ENCODE data around the gene SRA1. TPM values are rescaled to one million over a fixed set of nuclear protein-coding genes. Genes with fewer than 3 reads are reported as not detected.

The SRA1 gene
- total RNA-seq, 1 experiment from 2014 or later: 37.8 TPM

DNA sequence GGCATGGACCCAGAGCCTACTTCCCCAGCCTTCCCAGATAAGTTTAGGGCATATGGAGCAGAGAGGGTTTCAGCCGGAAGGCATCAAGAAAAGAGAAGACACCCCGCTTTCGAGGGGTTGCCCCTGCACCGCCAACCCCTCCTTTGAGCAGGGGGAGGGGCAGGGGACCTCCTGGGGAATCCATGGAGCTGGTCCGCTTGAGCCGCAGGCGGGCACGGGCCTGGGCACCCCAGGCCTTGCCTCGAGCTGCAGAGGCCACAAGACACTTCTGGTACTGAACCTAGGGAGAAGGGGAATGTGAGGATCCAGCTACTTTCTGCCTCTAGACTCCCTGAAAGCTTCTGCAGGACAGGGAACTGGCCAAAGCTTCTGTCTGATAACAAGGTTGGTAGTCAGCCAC lies 1.3 kb upstream of the SRA1 start:
- H3K27me3 Mint-ChIP-seq (ENCODE audit: low read depth): peaks cover 3% of the 10 kb centered on the region; the same call in 1 of the 2 replicates
- POLR2A ChIA-PET: interaction anchor here (3.8 kb wide), 1 partner anchor 11 kb away, joined by 47 read pairs; the partner anchor contains the start of gene EIF4EBP3
- DNase-seq (ENCODE audit: low spot score): no peak
- H3K9me3 Mint-ChIP-seq: no peaks in the 10 kb centered on the region
- H3K36me3 Mint-ChIP-seq: peaks cover 10% of the 10 kb centered on the region; the same call in 1 of the 2 replicates
- CTCF ChIA-PET: interaction anchor here (2.0 to 2.1 kb wide), 2 partner anchors 11 to 195 kb away, joined by 7 to 16 read pairs; partner anchors contain the start of gene EIF4EBP3
- H3K27ac Mint-ChIP-seq: peak overlapping the region; percentile 88; the same call in 1 of the 2 replicates
- peaks cover 26% of the 10 kb centered on the region for H3K4me1 Mint-ChIP-seq
- TF ChIP-seq ATF1 (CRISPR knock-in tag; IDR thresholded peaks at IDR 0.05): no peak
- no peak for TF ChIP-seq FOXJ3 (CRISPR knock-in tag; IDR thresholded peaks at IDR 0.05; ENCODE audit: borderline replicate concordance)
- TF ChIP-seq, protein P1, sequence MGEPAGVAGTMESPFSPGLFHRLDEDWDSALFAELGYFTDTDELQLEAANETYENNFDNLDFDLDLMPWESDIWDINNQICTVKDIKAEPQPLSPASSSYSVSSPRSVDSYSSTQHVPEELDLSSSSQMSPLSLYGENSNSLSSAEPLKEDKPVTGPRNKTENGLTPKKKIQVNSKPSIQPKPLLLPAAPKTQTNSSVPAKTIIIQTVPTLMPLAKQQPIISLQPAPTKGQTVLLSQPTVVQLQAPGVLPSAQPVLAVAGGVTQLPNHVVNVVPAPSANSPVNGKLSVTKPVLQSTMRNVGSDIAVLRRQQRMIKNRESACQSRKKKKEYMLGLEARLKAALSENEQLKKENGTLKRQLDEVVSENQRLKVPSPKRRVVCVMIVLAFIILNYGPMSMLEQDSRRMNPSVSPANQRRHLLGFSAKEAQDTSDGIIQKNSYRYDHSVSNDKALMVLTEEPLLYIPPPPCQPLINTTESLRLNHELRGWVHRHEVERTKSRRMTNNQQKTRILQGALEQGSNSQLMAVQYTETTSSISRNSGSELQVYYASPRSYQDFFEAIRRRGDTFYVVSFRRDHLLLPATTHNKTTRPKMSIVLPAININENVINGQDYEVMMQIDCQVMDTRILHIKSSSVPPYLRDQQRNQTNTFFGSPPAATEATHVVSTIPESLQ (CRISPR knock-in tag; IDR thresholded peaks at IDR 0.05): no peak
- no peak overlapping the region for H3K4me3 Mint-ChIP-seq
- no peak for ATAC-seq

DNA sequence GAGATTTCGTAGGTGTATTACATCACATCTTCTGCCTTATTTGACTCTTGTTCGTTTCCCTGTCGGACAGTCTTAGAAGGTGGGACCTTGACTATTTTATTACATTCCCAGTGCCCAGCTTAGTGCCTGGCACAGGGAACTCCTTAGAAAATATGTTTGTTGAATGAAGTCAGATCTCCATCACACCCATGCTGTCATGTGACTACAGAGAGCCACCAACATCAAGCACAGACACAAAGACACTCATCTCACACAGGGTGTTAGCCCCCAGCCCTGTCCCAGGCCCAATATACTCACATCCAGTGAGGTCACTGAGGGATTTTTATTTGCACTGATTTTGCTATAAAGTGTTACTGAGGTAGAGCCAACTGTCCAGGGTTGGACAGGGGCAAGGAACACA lies 692 bp upstream of the SRA1 start:
- ATAC-seq (no peak), DNase-seq (ENCODE audit: low spot score) (no peak)
- no peaks in the 10 kb centered on the region for H3K9me3 Mint-ChIP-seq
- H3K27me3 Mint-ChIP-seq (ENCODE audit: low read depth): peaks cover under 1% of the 10 kb centered on the region; the same call in 1 of the 2 replicates
- peaks cover 16% of the 10 kb centered on the region for H3K36me3 Mint-ChIP-seq
- ChIA-PET CTCF (interaction anchor here (1.0 to 2.1 kb wide), 5 partner anchors 10 to 318 kb away, joined by 3 to 16 read pairs (median 4); partner anchors contain the start of gene EIF4EBP3), POLR2A (interaction anchor here (0.6 to 3.8 kb wide), 7 partner anchors 11 to 157 kb away, joined by 3 to 47 read pairs (median 3); partner anchors contain the start of genes ANKHD1, DND1, EIF4EBP3 and IK)
- H3K4me3 Mint-ChIP-seq: peak overlapping the region; percentile 87
- TF ChIP-seq, protein P2, sequence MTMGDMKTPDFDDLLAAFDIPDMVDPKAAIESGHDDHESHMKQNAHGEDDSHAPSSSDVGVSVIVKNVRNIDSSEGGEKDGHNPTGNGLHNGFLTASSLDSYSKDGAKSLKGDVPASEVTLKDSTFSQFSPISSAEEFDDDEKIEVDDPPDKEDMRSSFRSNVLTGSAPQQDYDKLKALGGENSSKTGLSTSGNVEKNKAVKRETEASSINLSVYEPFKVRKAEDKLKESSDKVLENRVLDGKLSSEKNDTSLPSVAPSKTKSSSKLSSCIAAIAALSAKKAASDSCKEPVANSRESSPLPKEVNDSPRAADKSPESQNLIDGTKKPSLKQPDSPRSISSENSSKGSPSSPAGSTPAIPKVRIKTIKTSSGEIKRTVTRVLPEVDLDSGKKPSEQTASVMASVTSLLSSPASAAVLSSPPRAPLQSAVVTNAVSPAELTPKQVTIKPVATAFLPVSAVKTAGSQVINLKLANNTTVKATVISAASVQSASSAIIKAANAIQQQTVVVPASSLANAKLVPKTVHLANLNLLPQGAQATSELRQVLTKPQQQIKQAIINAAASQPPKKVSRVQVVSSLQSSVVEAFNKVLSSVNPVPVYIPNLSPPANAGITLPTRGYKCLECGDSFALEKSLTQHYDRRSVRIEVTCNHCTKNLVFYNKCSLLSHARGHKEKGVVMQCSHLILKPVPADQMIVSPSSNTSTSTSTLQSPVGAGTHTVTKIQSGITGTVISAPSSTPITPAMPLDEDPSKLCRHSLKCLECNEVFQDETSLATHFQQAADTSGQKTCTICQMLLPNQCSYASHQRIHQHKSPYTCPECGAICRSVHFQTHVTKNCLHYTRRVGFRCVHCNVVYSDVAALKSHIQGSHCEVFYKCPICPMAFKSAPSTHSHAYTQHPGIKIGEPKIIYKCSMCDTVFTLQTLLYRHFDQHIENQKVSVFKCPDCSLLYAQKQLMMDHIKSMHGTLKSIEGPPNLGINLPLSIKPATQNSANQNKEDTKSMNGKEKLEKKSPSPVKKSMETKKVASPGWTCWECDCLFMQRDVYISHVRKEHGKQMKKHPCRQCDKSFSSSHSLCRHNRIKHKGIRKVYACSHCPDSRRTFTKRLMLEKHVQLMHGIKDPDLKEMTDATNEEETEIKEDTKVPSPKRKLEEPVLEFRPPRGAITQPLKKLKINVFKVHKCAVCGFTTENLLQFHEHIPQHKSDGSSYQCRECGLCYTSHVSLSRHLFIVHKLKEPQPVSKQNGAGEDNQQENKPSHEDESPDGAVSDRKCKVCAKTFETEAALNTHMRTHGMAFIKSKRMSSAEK (CRISPR knock-in tag; IDR thresholded peaks at IDR 0.05; ENCODE audit: borderline replicate concordance): no peak
- TF ChIP-seq, protein P3, sequence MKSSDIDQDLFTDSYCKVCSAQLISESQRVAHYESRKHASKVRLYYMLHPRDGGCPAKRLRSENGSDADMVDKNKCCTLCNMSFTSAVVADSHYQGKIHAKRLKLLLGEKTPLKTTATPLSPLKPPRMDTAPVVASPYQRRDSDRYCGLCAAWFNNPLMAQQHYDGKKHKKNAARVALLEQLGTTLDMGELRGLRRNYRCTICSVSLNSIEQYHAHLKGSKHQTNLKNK (CRISPR knock-in tag; IDR thresholded peaks at IDR 0.05): no peak
- TF ChIP-seq, protein P4, sequence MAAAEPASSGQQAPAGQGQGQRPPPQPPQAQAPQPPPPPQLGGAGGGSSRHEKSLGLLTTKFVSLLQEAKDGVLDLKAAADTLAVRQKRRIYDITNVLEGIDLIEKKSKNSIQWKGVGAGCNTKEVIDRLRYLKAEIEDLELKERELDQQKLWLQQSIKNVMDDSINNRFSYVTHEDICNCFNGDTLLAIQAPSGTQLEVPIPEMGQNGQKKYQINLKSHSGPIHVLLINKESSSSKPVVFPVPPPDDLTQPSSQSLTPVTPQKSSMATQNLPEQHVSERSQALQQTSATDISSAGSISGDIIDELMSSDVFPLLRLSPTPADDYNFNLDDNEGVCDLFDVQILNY (CRISPR knock-in tag; IDR thresholded peaks at IDR 0.05): no peak
- TF ChIP-seq NR3C1 (CRISPR knock-in tag; conservative IDR thresholded peaks at IDR 0.05; ENCODE audit: low read depth) (no peak), ELF4 (CRISPR knock-in tag; IDR thresholded peaks at IDR 0.05; ENCODE audit: low read depth) (no peak), ZNF263 (CRISPR knock-in tag; IDR thresholded peaks at IDR 0.05; ENCODE audit: low read depth) (no peak)
- H3K27ac Mint-ChIP-seq: peak overlapping the region; percentile 88
- H3K4me1 Mint-ChIP-seq: peaks cover 24% of the 10 kb centered on the region

DNA sequence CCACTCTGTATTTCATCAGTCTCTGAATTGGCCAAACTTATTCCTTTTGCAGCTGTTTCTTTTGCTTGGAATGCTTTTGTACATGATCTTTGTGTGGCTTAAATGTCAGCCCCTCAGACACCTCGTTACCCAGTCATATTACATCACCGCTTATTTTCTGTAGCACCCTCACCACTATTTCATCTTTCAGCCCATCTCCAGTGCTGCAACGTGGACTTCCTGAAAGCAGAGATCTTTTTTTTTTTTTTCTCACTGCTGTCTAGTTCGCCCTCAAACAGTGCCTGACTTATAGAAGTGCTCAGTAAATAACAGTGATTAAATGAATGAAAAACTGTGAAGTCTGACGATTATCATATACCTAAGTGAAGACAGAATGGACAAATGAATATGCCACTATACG lies 835 bp downstream of the SRA1 start:
- POLR2A ChIA-PET: interaction anchor here (1.1 to 3.8 kb wide), 3 partner anchors 9 kb away, joined by 3 to 47 read pairs (median 4); partner anchors contain the start of gene EIF4EBP3
- H3K36me3 Mint-ChIP-seq: peaks cover 25% of the 10 kb centered on the region
- no peaks in the 10 kb centered on the region for H3K9me3 Mint-ChIP-seq
- H3K4me3 Mint-ChIP-seq: peak overlapping the region; percentile 87
- ATAC-seq (no peak), DNase-seq (ENCODE audit: low spot score) (no peak)
- H3K4me1 Mint-ChIP-seq: peaks cover 24% of the 10 kb centered on the region
- no peaks in the 10 kb centered on the region for H3K27me3 Mint-ChIP-seq (ENCODE audit: low read depth)
- peak overlapping the region; percentile 59 for H3K27ac Mint-ChIP-seq
- CTCF ChIA-PET: interaction anchor here (0.8 kb wide), 1 partner anchor 9 kb away, joined by 3 read pairs; the partner anchor contains the start of gene EIF4EBP3
- TF ChIP-seq SOX15 (CRISPR knock-in tag; IDR thresholded peaks at IDR 0.05): no peak
- TF ChIP-seq CREB1 (CRISPR knock-in tag; IDR thresholded peaks at IDR 0.05): no peak
- no peak for TF ChIP-seq CREM (CRISPR knock-in tag; IDR thresholded peaks at IDR 0.05)
- TF ChIP-seq, protein P5, sequence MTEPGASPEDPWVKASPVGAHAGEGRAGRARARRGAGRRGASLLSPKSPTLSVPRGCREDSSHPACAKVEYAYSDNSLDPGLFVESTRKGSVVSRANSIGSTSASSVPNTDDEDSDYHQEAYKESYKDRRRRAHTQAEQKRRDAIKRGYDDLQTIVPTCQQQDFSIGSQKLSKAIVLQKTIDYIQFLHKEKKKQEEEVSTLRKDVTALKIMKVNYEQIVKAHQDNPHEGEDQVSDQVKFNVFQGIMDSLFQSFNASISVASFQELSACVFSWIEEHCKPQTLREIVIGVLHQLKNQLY (CRISPR knock-in tag; IDR thresholded peaks at IDR 0.05): no peak
- TF ChIP-seq ZNF416 (CRISPR knock-in tag; IDR thresholded peaks at IDR 0.05): no peak
- TF ChIP-seq, protein P6, sequence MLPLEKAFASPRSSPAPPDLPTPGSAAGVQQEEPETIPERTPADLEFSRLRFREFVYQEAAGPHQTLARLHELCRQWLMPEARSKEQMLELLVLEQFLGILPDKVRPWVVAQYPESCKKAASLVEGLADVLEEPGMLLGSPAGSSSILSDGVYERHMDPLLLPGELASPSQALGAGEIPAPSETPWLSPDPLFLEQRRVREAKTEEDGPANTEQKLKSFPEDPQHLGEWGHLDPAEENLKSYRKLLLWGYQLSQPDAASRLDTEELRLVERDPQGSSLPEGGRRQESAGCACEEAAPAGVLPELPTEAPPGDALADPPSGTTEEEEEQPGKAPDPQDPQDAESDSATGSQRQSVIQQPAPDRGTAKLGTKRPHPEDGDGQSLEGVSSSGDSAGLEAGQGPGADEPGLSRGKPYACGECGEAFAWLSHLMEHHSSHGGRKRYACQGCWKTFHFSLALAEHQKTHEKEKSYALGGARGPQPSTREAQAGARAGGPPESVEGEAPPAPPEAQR (CRISPR knock-in tag; IDR thresholded peaks at IDR 0.05): no peak
- TF ChIP-seq JAZF1 (CRISPR knock-in tag; IDR thresholded peaks at IDR 0.05): no peak
- TF ChIP-seq SMAD4 (CRISPR knock-in tag; IDR thresholded peaks at IDR 0.05): no peak
- no peak for TF ChIP-seq ESRRA (CRISPR knock-in tag; IDR thresholded peaks at IDR 0.05; ENCODE audit: borderline replicate concordance)
- TF ChIP-seq, protein P7, sequence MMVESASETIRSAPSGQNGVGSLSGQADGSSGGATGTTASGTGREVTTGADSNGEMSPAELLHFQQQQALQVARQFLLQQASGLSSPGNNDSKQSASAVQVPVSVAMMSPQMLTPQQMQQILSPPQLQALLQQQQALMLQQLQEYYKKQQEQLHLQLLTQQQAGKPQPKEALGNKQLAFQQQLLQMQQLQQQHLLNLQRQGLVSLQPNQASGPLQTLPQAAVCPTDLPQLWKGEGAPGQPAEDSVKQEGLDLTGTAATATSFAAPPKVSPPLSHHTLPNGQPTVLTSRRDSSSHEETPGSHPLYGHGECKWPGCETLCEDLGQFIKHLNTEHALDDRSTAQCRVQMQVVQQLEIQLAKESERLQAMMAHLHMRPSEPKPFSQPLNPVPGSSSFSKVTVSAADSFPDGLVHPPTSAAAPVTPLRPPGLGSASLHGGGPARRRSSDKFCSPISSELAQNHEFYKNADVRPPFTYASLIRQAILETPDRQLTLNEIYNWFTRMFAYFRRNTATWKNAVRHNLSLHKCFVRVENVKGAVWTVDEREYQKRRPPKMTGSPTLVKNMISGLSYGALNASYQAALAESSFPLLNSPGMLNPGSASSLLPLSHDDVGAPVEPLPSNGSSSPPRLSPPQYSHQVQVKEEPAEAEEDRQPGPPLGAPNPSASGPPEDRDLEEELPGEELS (CRISPR knock-in tag; IDR thresholded peaks at IDR 0.05): no peak
